IPS-11a (cell line): ENCODE results near the gene PIK3R3.

Experiments
- H3K4me3 ChIP-seq: one replicate; pipeline ENCODE4 v1.5.1; 2013; ENCODE audit warnings: low read depth, low read length, control low read depth

Gene PIK3R3

GRCh38 chr1:46030876-46031660, 101.4 kb downstream of the PIK3R3 start:
- no peak overlapping the region for H3K4me3 ChIP-seq

GRCh38 chr1:46030074-46030870, 102.2 kb downstream of the PIK3R3 start:
- no peak overlapping the region for H3K4me3 ChIP-seq

GRCh38 chr1:46027788-46028573, 104.4 kb downstream of the PIK3R3 start:
- H3K4me3 ChIP-seq = no peak overlapping the region

- no peak overlapping the region for H3K4me3 ChIP-seq
Measured at GRCh38 chr1:46026531-46026930, 105.9 kb downstream of the PIK3R3 start.

GRCh38 chr1:46021046-46021996, 111.1 kb downstream of the PIK3R3 start:
- H3K4me3 ChIP-seq = no peak overlapping the region

- no peak overlapping the region for H3K4me3 ChIP-seq
Measured at GRCh38 chr1:46020010-46020409, 112.4 kb downstream of the PIK3R3 start.

- no peak overlapping the region for H3K4me3 ChIP-seq
Measured at GRCh38 chr1:46019348-46019747, 113.1 kb downstream of the PIK3R3 start.

- H3K4me3 ChIP-seq = no peak overlapping the region
Measured at GRCh38 chr1:46017876-46018503, 114.4 kb downstream of the PIK3R3 start.

GRCh38 chr1:46013581-46013980, 118.8 kb downstream of the PIK3R3 start:
- no peak overlapping the region for H3K4me3 ChIP-seq

GRCh38 chr1:46012236-46012635, 120.2 kb downstream of the PIK3R3 start:
- H3K4me3 ChIP-seq = no peak overlapping the region

GRCh38 chr1:46011121-46011695, 121.2 kb downstream of the PIK3R3 start:
- no peak overlapping the region for H3K4me3 ChIP-seq

GRCh38 chr1:46010611-46011010, 121.8 kb downstream of the PIK3R3 start:
- no peak overlapping the region for H3K4me3 ChIP-seq

- no peak overlapping the region for H3K4me3 ChIP-seq
Measured at GRCh38 chr1:46008585-46008984, 123.8 kb downstream of the PIK3R3 start.

GRCh38 chr1:46005594-46005993, 126.8 kb downstream of the PIK3R3 start:
- H3K4me3 ChIP-seq = no peak overlapping the region

GRCh38 chr1:46004492-46004891, 127.9 kb downstream of the PIK3R3 start:
- H3K4me3 ChIP-seq = no peak overlapping the region

GRCh38 chr1:46003315-46003714, 129.1 kb downstream of the PIK3R3 start:
- no peak overlapping the region for H3K4me3 ChIP-seq

GRCh38 chr1:46002551-46003150, 129.8 kb downstream of the PIK3R3 start:
- H3K4me3 ChIP-seq = no peak overlapping the region

- H3K4me3 ChIP-seq = no peak overlapping the region
Measured at GRCh38 chr1:46001081-46001785, 131.2 kb downstream of the PIK3R3 start.
